CD4-positive, alpha-beta T cell treated with Interleukin-12 subunit alpha and Interleukin-12 subunit beta, for 1 hour (primary cell): ENCODE data around the gene ORM2.

ENCODE experiments used
- DNase-seq: peaks from one replicate; pipeline ENCODE4 v3.0.0-alpha.2; 2020

The ORM2 gene

DNA sequence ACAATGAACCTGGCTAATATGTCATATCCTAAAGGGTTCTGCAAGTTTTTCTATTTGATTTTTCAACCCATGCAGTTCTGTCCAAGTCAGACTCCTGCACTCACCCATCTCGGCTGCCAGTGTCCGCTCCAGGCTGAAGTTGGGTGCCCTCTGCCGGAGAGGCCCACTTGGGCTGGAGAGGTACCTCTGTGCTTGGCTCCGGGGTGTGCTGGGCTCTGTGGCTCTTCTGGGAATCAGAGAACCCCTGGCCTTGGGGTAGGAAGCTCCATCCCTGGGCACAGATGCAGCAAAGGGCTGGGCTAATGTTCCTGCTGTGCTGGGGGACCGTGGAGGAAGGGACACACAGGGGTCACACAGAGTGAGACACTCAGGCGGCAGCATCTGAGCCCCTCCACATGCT is 26.2 kb downstream of the ORM2 start:
- DNase-seq, result no peak

DNA sequence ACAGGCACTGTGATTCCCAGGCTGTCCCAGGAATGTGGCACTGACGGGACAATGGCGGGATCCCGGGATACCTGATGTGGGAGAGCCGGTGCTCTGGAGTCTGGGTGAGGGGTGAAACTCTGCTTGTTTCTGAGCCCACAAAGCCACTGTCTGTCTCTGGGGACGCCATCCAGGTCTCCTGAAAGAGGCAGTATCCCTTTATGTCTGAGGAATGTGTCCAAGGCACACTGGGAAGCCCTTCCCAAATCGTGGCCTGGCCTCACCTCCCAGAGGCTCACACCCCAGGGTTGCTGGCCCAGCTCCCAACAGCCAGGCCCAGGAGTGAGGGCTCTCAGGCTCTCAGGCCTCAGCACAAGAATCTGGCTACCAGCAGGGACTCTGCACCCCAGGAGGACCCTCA is 27.1 kb downstream of the ORM2 start:
- DNase-seq, result no peak

DNA sequence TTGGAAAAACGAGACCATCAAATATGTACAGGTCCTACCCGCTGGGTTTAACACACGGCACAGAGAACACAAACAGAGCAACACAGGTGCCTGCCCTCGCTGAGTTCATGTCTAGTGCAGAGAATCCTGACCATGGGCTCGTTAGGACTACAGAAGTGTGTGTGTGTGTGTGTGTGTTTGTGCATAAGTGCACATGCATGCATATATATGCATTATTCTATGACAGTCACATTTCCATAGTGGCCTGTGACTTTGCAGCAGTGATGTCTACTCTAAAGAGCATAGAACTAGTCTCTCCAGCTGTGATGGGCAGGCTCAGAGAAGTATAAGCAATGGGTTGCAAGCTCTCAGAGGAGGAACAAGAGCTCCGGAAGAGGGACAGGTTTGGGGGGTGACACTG is 27.7 kb downstream of the ORM2 start:
- no peak for DNase-seq

DNA sequence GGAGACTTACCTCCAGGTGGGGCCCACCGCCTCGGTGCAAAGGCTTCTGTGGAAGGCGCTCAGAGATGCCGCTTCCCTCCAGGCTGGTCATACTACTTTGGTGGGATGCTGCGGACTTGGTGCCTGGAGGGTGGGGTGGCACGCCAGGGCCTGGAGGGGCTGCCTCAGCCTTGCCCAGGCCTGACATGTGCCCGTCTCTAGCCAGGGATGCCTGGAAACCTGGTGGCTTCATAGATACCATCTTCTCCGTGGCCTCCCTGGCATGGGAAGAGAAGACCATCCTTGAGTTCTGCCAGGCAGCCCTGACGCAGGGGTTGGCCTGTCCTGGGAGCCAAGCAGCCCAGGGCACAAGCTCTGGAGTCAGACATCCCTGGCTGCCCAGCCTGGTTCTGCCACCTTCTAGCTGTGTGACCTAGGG is 28.3 kb downstream of the ORM2 start:
- no peak for DNase-seq

DNA sequence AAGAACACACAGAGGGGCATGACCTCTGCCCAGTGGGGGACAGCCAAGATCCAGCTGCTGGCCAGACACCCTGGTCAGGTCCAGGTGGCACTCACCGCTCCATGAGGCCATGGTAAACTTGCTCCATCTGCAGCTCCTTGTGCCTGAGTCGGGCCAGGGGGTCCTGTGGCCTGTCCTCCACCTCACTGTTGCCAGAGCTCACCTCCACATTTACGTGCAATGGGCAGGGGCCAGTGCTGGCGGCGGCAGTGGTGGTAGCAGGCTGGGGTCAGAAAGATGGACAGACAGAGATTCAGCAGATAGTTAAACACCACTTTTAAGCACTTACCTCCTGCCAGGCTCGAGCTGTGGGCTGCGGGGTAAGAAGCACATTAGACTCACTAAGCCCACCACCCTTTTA is 30.1 kb downstream of the ORM2 start:
- no peak for DNase-seq

DNA sequence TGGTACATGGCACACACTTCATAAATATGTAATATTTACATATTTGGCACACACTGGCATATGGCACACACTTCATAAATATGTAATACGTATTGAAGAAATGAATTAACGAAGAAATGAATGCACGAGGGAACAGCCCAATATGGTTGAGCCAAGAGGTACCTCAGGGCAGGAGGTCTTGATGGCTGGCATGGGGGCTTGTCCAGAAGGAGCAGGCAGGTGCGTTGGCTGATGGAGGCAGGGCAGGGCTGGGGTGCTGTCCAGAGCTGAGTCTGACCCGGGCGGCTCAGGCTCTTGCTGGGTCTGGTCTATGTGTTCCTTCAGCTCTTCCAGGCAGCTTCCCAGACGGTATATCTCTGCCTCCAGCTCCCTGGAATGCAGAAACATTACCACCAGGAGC is 31.9 kb downstream of the ORM2 start:
- no peak for DNase-seq

DNA sequence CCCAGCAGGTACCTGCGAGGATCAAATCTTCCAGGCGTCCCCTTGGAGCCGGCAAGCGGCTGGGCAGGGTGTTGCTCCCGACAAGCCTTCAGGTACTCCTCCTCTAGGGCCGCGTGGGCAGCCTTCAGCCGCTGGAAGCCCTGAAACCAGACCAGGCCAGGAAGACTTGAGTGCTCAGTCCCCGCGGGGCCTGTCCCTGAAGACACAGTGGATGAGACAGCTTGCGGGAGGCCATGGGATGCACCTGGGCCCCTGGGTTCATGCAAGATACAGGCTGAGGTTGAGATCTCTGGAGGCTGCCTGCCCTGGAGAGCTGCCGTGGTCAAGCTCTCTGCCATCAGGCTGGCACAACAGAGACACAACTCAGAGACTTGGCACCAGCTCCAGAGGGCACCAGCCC is 32.7 kb downstream of the ORM2 start:
- no peak for DNase-seq

DNA sequence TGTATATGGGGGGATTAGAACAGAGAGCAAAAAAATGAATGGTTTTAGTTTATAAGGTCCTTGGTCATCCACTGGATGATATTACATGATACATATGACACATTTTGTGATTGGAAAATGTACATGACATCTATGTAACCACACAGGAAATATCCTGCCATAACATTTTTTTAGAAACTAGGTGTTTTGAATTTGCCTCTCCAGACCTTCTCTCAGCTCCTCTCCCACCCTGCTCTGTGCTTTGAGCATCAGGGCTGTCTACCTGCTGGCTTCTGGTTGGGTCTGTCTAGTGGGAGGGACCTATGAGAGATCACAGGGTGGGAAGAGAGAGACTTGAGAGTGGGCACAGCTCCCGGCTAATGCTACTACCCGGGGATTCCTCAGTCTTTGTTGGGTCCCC is 33.8 kb downstream of the ORM2 start:
- DNase-seq, result no peak

DNA sequence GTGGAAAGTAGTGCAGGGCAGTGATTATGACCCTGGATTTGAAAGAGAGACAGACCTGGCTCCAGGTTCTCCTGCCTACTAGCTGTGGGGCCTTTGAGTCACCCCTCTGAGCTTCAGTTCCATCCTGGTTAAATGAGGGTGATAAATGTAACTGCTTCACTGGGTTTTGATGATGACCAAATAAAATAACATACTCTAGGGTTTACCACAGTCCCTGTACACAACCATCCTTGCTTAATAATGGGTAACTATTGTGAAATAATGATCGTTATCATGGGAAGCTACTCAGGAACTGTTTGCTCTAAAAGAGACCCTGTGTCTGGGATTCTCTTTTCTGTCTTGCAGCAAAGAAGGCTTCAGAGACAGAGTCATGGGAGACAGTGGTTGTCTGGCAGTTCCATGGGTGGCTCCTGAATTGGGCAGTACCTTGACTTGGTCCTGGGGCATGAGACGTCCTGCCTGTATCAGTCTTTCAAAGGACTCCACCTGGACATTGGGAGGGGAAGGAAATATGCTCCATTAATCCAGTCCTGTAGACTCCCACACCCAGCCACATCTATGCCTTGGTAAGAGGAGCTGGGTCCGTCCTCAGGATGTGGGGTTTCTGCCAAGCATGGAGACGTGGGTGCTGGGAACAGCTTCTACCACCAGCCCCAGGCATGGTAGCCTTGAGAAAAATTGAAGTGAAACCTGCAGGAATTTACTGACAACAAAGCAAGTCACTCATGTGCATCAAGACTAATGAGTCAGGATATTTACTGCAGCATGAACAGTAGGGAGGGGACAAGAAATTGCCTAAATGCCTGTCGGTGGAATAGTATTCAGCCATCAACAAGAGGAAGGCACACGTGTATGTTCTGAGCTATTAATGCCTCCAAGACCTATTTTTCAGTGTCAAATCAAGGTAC is 34.7 kb downstream of the ORM2 start:
- DNase-seq, result no peak

DNA sequence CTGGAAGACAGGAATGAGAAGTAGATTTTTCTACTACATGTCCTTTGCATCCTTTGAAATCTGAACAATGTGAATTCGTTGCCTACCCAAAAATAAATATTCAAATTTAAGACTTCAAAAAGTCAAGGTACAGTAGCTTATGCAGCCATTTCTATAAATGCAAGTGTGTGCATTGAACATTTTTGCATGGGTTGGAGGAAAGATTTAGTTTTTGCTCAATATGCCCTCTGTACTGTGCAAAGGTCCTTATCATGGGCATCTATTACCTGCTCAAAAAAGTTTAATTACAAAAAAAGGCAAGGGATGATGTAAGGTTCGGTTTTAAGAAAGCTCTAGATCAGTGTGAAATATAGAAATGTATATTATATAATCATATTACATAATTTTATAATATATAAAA is 35.5 kb downstream of the ORM2 start:
- no peak for DNase-seq

DNA sequence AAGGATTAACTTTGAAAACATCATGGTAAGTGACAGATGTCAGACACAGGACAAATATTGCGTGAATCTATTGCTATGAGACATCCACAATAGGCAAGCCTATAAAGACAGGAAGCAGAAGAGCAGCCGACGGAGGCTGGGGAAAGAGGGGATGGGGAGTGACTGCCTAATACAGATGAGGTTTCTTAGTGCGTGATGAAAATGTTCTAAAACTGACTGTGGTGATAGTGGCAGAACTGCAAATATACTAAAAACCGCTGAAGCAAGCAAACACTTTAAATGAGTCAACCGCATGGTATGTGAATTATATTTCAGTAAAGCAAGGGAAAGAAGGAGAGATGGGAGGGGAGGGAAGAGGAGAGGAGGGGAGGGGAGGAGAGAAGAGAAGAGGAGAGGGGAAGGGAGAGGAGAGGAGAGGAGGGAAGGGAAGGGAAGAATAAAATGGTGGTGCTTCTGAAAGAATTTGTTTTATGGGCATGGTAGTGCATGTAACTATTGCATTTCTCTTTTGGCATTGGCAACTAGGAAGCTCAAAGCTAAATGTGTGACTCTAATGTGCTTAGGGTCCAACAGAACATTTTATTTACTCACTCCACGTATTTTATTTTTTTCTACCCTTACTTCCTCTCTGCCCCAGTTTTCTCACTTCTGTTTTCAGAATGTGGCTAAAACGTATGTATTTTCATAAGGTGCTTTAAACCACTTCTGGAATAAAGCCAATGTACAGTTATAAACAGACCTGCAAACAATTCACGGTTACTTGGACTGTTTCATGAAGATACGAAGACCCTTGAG is 36.9 kb downstream of the ORM2 start:
- DNase-seq, result peak; percentile 50

DNA sequence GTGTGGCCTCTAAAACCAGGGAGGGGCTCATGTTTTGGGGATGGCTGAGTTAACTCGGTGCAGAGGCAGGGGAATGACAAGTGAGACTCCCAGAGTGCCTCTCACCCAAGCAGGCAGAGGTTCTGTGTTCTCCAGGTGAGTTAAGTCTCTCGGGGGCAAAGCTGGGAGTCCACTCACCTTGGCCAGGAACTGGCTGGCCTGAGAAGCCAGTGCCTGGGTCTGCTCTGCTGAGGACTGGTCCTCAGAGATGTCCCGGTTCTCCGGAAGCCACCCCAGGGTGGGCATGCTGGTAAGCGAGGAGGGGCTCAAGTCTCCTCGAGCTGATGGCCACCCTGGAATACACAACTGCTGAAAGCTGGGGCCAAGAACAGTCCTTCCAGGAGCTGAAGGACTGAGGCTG is 37.7 kb downstream of the ORM2 start:
- DNase-seq, result no peak

DNA sequence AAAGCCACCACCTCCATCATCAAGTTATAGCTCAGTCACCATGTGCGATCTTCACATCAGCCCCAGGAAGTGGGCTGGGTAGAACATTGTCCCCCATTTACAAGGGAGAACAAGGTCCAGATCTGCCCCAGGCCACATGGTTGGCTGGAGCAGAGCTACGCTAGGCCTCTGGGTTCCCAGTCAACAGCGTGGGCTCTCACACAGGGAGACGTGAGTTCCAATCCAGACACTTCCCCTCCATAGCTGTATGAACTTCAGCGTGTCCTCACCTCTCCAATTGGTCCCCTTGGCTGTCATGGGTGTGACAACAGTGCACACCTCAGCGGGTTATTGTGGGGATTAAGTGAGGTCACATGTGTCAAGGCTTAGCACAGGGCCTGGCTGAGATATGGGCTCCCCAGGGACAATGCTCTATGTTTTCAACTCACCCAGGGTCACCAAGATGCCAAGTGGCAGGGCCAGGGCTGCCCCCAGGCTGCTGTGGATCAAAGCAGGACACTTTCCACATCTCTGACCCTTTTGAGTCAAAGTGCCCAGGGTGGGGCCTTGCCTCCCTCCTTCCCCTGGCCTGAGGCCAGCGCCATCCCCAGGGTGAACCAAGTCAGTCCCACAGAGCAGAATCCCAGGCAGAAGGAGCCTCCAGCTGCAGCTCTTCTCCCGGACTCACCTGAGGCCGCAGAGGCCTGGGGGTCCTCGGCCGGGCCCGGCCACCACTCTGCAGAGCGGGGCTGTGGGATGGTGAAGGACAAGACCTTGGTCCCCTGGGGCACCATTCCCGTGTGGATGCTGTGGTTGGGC is 38.3 kb downstream of the ORM2 start:
- no peak for DNase-seq

DNA sequence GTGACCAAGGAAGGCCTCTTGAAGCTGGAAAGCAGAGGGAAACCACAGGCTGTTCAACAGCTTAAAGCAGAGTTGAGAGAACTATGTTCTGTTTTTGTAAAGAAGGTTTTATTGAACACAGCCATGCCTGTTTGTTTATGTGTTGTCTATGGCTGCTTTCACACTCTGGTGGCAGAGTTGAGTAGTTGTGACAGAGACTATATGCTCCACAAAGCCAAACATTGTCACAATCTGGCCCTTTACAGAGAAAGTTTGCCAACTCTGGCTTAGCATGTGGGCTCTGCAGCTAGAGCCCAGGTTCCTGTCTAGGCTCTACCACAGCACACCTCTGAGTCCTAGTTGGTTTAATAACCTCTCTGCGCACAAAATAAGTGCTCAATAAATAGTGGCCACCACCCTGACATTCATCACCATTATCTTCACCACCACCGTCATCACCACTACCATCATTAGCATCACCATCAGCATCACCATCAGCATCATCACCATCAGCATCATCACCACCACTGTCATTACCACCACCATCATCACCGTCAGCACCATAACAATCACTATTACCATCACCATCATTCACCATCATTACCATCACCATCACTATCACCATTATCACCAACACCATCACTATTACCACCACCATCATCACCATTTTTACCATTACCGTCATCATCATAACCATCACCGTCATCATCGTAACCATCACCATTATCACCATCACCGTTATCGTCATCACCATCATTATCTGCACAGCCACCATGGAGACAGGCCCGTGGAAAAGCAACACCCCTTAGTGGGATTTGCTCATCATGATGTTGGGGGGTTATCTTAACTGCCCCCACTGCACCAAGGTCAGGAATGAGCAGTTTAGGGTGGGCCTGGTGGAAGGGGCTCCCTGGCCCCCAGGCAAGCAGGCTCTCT is 39.8 kb downstream of the ORM2 start:
- peak; percentile 50 for DNase-seq

DNA sequence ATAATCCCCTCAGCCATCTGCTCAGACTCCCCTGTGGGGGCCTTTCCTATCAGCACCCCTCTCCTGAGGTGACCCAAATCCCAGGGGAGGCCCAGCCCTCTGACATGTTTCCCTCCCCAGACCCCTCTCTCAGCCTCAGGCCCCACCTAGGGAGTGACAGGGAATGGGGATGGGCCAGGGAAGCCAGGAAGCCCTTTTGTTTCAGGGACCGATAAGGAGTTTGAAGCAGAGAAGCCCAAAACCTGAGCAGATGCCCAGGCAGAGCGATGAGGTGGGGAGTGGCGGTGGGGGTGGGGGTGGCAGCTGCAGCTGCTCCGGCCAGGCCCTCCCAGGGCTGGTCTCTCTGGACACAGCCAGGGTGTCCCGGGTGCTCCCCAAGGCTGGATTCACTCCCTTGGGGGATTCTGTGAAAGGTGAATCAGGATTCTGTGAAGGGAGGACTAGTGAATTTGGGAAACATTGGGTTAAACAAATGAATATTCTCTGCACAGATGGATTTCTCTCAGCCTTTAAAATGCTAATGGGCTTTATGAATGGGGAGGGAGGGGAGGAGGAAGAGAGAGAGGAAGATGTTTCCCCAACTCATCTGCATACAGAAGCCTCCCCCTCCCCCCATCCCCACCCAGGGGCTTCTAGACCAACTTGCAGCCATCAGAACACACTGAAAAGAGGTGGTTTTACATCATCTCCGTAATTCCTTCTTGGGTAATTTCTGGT is 40.7 kb downstream of the ORM2 start:
- DNase-seq, result no peak

DNA sequence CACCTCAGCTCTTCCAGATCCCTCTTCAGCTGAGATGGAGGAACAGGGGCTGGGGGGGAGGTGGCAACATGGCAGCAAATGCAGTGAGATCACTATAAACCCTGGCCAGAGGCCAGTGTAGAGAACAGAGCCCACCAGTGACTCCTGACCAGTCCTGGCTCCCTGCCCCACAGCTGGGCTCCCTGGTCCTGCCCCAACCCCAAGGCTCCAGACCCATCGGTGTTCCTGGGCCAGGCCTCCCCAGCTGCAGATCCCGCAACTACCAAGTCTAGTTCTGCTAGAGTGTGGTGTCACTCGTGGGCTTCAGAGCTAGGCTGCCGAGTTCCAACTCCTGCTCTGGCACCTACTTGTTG is 41.3 kb downstream of the ORM2 start:
- no peak for DNase-seq

DNA sequence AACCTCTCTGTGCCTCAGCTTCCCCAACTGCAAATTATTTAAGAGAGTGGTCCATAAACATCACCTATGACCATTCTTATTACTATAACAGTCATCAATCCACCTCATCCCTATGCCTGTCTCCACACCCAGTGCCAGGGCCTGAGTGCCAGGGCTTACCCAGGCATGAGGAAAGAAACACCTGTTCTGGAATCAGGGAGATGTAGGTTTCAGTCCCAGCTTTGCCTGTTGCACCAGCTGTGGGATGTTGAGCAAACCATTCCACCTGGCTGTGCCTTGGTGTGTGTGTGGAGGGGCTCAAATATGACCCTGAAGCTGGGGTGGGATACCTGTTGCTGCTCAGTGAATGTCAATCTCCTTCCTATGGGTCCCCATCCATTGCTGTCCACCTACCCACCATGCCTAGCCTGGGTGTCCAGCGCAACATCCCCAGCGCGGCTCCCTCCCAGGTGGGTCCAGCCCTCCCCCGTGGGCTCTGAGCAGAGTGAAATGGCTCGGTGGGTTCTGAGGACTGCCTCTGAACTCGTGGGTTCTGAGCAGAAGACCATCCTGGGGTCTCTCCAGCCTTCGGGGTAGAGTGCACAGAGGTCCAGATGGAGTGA is 41.8 kb downstream of the ORM2 start:
- DNase-seq, result no peak

DNA sequence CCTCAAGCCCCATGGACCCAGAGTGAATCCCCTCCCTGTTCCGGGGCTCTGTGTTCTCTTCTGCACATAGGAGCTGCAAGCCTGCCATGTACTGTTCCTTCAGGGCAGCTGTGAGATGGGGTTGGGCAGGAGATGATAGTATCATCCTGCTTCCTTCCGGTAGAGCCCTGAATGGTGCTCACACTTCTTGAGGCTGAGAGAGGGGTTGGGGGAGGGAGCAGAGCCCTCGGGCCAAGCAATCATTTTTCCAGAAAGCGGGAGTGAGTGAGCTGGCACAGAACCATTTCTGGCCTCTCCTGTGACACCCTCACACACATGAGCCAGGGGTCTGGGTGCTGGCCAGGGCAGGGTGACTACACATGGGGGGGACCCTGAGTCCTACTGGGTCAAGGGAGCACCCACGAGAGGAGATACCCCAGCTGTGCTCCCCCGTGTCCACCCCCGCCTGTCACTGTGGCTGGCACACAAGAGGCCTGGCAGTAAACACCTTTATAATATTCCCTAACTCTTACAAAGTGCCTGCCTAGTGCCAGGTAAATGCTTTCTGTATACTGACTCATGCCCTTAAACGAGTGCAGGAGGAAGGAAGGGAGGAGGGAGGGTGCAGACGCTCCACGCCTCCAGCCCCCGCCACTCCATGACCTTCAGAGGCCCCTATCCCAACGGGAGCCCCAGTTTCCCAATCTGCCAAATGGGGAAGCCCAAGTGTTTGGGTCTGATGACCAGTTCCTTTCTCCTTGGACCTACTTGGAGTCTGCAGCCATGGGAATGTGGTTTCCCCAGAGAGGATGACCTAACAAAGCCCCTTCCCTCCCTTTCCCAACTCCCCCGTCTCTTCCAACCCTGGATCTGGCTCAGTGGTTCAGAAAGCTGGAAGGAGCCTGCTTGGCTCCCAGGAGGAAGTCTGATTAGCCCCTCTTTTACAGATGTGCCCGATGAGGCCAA is 42.6 kb downstream of the ORM2 start:
- DNase-seq, result peak; percentile 68

DNA sequence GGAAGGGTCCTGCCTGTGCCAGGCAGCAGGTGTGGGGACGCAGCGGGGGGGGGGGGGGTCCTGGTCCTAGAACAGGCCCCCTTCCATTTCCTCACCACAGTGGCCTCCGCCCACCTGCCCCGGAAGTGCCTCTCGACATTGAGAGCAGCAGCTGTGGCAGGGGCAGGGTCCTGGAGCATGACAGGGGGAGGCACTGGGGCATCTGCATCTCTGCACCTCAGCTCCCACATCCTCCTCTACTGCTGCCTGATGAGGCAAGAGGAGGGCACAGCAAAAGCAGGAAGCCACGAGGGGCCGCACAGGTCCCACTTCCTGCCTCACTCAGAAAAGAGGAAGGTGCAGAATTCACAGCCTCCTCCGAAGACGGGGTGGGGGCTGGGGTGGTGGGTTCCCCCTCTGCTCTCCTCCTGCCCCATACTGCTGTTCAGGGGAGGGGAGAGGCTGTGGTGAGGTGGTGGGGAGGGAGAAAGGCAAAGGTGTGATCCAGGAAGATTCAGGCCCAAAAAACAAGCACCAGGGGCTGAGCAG is 43.3 kb downstream of the ORM2 start:
- peak; percentile 88 for DNase-seq
